GM12864 (cell line): ENCODE measurements around the gene USP40.

Source experiments
- DNase-seq: peaks from one replicate; pipeline ENCODE4 v3.0.0-alpha.2; 2011; ENCODE audit warnings: low read depth
- H3K4me3 ChIP-seq: 2 replicates; pipeline ENCODE4 v1.5.1; 2011; ENCODE audit warnings: mild to moderate bottlenecking, low read depth, low read length, control low read depth
- CTCF ChIP-seq: IDR thresholded peaks from 2 replicates; pipeline ENCODE4 v1.5.1; 2011; ENCODE audit warnings: low read depth, mild to moderate bottlenecking, moderate library complexity, low read length, control low read depth, inconsistent platforms; ENCODE audit errors: missing control alignments

Gene USP40

DNA sequence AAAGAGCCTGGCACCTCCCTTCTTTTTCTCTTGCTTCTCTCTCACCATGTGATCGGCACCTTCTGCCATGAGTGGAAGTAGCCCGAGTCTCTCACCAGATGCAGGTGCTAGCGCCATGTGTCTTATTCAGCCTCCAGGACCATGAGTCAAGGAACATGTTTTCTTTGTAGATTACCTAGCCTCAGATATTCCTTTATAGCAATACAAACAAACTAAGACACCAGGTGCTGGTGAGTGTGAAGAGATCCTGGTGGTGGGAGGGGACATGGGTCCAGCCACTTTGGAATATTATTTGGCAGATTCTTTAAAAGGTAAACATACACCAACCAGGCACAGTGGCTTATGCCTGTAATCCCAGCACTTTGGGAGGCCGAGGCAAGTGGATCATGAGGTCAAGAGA lies 5.9 kb upstream of the USP40 start:
- H3K4me3 ChIP-seq: no peak overlapping the region
- no peak for DNase-seq
- TF ChIP-seq CTCF: no peak

DNA sequence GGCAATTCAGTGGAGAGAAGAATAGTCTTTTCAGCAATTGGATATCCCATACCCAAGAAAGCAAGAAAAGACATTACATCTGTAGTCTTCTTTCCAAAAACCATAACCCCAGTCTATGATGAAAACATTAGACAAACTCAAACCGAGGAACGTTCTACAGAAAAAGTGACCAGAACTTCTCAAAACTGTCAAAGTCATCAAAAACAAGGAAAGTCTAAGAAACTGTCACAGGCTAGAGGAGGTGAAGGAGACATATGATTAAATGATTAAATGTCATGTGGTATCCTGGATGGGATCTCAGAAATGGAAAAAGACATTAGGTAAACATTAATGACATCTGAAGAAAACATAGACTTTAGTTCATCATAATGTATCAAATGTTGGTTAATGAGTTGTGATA lies 4.9 kb upstream of the USP40 start:
- no peak for DNase-seq
- no peak overlapping the region for H3K4me3 ChIP-seq
- TF ChIP-seq CTCF: no peak

- DNase-seq: no peak
- H3K4me3 ChIP-seq: no peak overlapping the region
- TF ChIP-seq CTCF: no peak
Measured at GRCh38 chr2:233571001-233571400, 4.4 kb upstream of the USP40 start.

DNA sequence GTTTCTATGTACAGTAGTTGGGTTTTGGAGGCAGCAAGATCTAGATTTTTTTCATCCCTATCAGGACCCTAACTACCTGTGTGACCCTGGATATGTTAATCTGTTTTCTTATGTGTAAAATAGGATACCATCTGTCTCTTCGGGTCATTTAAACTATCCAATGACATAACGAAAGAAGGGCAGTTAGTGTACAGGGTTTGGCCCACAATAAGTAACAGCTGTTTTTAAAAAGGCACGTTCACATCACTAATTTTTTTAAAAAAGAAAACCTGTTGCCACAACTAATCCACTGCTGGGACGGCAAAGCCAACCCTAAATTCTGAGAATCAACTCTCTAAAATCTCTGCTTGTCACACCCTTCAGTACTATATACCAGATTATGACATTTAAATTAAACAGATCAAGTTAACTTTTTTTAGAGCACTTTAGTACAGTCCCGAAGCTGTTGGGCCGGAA lies 869 bp downstream of the USP40 start:
- TF ChIP-seq CTCF: no peak
- peak; percentile 8 for DNase-seq
- peak overlapping the region; percentile 74 for H3K4me3 ChIP-seq

- DNase-seq: no peak
- H3K4me3 ChIP-seq: no peak overlapping the region
- TF ChIP-seq CTCF: no peak
Measured at GRCh38 chr2:233563663-233564430, 2.7 kb downstream of the USP40 start.

GRCh38 chr2:233556881-233557736 lies 9.5 kb downstream of the USP40 start:
- no peak for TF ChIP-seq CTCF
- H3K4me3 ChIP-seq: no peak overlapping the region
- DNase-seq: no peak
